Measurements from ENCODE around the gene SLCO2A1.

Gene SLCO2A1

DNA sequence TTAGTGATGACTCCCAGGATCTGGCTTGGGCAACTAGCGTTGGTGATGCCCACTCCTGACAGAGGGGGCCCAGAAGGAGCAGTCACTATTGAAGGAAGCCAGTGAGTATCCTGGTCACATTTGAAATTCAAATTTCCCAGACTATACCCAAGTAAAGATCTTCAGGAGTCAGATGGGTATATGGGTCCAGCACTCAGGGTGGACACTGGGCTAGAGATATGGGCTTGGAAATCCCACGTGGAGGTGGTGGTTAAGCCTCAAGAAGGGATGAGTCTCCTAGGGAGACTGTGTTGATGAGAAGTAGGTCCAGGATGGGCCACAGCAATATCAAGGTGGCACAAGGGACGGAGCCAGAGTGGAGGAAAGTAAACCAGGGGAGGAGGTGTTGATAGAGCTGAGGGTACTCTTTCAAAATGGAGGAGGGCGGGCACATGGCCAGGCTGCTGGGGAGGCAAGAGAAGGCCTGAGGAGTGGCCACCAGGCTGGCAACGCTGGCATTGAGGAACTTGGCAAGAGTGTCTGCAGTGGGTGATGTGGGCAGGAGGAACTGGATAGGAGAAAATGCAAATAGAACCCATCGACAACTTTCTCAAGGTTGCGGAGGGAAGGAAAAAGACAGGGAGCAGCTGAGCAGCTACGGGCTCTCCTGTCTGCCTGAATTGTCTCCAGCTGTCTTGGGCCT, 3.7 kb upstream of the SLCO2A1 start:
- DNase-seq, result no peak

DNA sequence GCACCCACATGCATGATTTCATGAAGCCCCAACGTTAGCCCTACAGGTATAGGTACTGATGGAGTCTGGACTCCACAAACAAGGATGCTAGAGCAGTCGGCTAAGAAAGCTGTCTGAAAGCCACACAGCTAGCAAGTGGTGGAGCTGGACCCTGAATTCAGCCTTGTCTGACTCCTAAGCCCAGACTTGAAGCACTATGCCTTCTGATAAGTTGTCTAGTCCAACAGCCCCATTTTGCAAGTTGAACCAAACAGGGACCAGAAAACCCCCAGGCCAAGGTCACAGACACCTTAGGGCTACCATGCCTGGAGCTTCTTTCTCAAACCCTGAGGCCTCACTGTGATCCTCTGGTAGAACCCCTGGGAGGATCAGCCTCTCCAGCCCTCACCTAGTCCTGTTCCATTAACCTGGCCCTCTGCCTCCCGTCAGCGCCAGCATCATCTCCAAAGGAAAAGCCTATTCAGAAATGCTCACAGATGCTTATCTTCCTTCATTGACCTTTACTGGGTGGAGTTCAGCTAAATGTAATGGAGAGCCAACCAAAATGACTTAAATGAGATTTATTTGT, 1.7 kb upstream of the SLCO2A1 start:
- DNase-seq, result no peak

DNA sequence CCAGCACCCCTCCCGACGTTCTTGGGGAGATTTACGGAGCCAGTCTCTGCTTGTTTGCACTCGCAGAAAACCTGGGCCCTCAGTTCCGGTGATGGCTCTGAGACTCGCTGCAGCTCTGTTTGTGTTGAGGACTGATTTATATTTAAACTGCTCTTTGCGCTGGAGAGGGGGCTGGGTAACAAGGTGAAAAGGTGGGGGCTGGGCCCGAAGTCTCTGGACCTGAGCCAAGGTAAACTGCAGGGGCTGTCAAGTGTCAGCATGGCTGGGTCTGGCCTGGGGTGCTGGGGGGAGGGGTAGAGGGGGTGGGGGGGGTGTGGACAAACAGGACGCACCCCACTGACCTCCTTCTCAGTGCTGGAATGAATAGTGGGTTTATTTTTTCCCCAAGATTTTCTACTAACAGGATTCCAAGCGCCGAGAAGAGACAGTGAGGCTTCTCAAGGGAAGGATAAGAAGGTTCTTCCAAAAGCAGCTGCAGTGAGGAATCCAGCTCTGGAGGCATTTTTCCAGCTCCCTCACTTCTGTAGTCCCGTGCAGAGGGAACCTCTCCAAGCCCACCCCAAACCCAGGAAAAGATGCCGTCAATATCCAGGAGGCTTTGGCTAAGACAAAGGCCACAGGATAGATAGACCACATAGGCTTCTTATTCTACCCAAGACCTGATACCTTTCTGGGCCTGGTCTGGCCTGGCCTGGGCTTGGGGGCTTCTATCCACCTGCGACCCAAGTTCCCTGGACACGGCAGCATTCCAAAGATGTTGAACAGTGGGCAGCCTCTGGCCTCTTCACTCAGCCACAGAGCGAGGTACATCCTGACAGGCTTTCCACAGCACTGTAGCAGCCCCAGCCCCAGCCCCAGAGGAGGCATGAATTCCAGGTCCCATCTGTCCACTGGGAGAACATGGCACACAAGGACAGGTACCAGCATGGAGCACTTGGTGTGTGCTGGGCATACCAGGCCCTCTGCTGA, 938 bp upstream of the SLCO2A1 start:
- peak in 1 of 2 experiments; percentile 11 for DNase-seq

DNA sequence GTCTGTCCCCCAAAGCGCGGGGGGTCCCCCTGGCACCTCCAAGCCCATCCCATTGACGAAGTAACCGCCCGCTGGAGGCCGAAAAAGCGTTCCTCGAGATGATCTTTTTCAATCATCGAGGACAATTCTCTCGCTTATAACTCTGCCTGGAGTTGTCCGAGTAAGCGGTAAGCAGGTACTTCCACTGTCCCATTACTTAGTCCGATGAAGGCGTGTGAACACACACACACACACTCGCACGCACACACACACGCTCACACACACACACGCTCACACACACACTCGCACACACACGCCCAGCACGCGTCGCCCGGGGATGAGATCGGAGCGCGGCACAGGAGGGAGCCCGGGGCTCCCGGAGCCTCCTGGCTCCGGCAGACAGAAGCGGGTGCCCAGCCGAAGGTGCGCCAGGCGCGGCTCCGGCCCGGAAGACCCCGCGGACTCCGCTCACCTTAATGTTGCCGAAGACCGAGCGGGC, 430 bp downstream of the SLCO2A1 start:
- DNase-seq, result peak; percentile 11 to 53

DNA sequence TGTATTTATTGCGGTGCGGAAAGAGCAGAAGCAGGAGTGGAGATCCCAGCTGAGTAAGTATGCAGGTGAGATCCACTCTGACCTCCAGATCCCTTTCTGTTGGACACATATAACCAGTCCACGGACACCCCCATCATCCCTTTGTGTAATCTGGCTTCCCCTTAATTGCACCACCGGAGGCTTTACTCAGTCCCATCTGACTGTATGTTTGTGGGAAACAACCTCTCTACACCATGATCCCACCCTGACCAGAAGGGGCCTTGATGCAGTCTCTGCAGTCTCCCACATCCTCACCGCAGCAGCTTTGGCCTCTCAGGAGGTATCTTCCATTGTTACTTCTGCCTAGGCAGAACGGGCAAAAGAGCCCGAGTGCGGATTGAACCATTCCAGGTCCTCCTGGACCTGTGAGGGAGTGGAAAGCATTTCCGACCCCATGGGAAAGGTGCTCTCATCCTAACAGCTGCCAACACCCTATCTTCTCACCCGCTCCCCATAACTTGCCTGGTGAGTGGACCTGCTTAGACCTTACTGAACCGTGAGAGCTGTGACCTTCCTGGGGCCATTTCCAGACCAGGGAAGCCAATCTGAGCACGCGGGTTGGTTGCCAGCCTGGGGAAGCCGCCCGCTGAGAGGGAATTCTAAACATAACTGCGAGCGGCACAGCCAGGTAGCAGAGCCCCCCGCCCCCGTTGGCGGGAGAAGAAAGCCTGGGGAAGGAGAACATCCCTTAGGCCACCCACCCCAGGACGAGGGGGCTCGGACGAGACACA, 1.1 kb downstream of the SLCO2A1 start:
- DNase-seq, result peak in 1 of 2 experiments; percentile 53

DNA sequence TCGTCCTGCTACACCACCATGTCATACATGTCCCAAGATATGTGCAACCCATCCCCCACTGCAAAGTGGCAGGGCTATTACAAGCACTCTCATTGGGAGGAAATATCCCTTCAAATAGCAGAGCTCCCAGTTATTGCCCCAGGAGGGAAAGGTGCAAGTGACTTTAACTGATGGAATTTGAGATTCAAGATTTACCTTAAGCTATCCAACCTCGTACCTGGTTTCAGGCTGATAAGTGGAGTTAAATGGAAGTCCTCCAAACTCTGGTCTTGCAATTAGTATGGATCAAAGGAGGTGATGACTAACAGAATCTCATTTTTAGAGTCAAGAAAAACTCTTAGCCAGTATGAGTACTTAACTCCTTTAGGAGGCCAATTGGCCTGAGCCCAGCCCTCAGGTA, 2.1 kb downstream of the SLCO2A1 start:
- DNase-seq, result no peak

DNA sequence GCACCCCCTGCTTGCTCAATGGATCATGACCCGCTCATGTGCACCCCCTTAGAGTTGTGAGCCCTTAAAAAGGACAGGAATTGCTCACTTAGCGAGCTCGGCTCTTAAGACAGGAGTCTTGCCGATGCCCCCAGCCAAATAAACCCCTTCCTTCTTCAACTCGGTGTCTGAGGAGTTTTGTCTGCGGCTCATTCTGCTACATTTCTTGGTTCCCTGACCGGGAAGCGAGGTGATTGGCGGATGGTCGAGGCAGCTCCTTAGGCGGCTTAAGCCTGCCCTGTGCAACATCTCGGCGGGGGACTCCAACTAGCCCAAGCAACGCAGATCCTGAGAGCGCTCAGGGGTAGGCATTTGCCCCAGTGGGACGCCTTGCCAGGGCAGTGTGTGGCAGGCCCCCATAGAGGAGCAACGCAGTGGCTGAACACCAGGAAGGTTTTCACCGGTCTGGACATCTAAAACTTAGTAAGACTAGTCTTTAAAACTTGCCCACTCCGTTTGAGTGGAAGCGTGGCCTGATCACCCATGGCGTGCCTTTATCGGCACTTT, 9.5 kb downstream of the SLCO2A1 start:
- no peak for DNase-seq

DNA sequence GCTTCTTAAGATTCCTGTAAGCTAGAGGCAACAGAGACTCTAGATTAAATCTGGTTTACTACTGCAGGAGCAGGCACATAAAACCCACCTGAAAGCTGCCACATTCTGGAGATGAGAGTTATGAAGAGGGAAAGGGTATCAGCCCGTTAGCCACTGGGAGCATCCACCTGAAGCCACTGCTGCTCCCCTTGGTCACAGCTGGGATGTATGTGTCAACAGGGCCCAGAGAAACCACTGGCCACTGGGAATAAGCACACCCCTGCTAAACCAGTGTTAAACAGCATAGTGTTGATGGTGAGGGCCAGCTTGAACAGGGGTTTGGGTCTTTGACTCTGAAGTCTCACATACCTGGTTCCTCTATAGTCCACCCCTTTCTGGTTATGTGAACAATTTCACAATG, 10.9 kb downstream of the SLCO2A1 start:
- DNase-seq, result no peak

DNA sequence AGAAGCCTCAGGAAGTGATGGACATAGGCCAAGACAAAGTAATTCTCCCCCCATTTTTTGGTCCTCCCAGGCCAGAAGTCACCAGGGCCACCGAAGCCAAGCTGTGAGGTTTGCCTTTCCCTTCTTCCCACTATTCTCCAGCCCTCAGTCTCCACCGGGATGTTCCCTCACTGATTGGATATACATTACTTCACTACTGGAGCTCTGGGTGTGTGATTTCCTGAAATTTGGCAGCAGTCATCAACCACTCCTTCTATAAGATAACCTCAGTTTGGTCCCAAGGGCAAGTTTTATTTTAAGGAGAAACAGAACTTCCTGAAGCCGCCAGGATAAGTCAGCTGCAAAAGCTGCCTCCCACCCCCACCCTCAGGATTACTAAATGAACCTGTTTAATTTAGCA, 11.3 kb downstream of the SLCO2A1 start:
- no peak for DNase-seq

DNA sequence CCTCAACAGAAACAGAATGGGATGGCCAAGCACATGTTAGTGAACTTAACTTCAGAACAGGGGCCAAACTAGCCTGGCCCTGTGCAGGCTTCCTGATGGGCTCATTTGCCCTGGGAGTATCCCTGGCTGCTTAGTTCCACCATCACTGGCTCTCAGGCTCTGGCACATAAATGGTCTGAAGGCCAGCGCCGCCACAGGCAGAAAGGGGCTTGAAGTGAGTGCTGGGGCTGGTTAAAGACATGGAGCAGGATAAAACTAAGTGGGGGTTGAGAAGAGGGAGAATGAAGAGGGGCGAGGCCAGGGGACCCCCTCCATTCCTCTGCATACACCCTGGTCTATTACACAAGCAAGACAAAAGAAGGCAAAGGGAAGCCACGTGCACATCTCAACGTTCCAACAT, 12.2 kb downstream of the SLCO2A1 start:
- DNase-seq, result no peak

DNA sequence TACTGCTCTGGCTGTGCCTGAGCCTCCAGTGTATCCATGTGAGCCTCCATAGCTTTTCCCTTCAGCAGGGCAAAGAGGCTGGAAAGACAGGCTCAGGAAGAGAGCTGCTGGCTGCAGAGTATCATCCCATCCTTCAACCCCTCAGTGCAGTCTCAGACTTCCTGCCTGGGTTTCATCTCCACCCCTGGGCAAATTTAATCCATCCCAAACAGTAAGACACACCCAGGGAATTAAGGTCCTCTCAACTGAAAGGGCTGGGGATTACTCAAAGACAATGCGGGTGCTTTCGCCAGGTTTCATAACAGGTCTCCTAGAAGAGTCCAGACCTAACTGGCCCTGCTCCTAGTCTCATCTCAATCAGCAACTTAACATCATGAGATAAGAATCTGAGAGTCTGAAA, 15.5 kb downstream of the SLCO2A1 start:
- DNase-seq, result no peak

DNA sequence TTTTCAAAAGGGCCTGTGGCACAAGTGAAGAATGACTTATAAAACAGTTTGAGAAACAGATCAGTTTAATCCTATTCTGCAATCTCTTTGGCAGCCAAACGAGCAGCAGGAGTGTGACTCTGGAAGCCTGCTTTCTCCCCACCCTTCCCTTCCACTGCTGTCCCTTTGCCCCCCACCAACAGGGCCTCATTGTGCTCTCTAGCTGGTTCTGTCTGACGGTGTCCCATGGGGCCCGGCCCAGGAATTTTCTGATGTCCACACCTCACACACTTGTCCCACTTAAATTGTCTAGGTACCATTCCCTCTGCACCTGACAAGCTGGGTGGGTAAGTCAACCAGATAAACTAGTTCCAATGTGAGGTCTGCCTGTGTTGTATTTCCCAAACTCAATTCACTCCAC, 16.4 kb downstream of the SLCO2A1 start:
- DNase-seq, result no peak

DNA sequence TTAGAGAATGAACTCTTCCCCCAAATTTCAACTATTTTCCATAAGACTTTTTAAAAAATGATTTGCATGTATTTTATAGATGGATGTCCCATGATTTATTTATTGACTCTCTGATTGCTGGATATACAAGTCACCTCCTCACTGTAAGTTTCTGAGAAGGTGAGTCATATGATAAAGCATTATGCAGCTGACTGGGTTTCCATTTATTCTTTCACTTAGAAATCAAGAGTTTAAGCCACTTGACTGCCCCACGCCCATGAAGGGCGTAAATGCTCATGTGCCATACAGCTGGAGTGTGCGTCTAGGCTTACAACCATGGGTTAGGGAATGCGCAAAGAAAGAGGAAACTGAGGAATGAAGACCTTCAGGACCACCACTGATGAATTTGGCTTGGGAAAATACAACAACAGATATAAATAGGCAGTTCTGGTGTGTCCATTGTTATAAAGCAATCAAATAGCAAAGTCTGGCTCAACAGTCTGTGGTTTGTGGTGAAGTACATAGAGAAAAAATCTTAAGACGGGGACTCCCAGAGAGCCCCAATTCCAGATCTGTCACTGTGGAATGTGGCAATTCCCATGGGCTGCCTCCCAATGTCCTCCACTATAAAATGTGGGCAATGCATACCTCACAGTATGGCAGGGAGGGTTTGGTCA, 20.3 kb downstream of the SLCO2A1 start:
- no peak for DNase-seq

DNA sequence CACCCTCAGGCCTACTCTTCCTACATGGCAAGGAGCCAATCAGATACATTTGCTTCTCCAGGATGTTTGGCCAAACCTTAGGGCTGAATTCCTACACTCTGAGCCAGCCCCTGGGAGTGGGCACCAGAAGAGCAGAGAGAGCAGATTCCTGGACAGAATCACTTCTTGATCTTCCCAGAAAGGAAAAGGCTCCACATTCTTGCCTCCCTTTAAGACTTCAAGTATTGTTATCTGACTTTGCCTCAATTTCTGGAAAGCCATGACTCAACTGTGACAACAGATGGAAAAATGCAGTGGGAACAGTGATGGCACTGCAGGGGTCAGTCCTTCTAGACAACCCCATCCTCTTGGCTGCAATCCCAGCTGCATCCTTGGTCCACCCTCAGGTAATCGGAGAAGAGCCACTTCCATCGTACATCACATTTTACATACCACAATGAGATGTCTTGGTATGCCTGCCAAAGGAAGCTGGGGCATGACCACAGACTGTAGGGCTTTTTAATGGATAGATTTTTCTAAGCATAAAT, 21.0 kb downstream of the SLCO2A1 start:
- DNase-seq, result no peak

DNA sequence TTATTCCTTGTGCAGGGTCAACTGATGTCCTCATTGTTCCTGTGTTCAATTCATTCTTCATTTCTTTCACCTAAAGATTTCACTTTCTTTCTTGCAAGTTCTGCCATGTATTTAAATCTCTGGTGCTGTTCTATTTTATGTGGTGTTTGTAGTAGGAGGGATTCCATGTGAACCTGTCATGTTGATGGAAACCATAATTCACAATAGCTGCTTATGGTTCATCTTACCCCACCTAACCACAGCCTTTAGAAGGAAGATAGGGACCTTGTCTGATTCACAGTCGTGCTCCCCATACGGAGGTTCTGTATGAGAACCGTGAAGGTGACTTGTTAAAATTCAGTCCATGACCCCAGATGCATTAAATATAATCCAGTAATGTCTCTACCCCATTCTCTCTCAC, 21.9 kb downstream of the SLCO2A1 start:
- no peak for DNase-seq

DNA sequence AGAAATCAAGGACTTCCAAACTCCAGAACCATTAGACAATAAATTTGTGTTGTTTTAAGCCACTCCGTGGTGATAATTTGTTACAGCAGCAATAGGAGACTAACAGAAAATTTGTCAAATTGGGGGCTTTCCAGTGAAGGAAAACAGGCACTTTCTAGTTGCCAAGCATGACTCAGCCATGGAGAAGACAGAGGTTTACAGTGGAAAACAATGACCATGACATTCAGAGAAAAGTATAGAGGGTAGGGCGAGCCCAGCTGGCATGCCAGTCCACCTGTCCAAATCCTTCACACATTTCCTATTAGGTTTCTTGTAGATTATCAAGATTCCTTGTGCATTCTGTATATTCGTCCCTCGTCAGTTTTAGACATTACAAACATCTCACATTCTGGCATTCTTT, 24.9 kb downstream of the SLCO2A1 start:
- DNase-seq, result no peak

DNA sequence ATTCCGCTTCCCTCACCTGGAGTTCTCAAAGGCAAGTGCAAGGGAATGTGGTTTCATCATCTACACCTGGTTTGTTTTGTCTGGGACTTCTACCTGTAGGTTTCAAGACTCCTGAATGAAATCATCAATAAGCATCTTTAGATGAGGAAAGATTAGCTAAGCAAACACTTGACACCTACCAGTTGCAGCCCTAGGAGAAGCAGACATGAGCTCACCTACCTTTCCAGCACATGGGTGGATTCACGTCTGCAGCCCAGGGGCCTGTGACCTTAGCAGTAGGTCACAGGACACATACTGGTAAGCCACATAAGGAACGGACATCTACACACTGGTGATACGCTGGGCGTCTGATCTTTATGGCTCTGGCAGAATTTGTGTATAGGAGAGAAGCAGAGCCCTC, 26.7 kb downstream of the SLCO2A1 start:
- no peak for DNase-seq

DNA sequence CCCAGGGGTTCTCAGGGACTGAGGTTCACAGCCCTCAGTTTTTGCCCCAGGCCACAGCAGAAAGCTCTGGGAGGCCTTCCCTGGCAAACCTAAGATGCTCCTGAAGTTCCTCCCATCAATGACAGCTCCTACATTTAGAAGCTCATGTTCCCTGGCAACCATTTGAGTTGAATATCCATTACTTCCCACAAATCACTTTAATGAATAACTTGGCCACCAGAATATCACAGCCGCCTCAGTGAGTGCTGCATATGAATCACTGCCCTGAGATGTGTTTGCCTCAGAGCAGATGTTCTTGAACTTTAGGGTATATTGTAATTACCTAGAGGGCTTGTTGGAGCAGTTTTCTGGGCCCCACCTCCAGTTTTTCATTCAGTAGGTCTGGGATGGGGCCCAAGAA, 27.4 kb downstream of the SLCO2A1 start:
- DNase-seq, result no peak

DNA sequence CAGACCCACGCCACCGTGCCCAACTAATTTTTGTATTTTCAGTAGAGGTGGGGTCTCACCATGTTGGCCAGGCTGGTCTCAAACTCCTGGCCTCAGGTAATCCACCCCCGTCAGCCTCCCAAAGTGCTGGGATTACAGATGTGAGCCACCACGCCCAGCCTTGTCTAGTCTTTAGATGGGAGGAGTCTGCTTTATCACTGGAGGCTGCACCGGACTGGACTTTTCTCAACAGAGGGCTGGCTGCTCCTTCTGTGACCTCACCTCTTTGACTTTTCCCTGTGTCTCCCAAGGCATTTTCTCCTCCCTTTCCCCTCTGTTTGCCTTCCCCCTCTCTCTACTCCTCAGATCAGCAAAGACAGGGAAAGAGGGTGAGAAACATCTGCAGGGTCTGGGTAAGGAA, 28.5 kb downstream of the SLCO2A1 start:
- no peak for DNase-seq

DNA sequence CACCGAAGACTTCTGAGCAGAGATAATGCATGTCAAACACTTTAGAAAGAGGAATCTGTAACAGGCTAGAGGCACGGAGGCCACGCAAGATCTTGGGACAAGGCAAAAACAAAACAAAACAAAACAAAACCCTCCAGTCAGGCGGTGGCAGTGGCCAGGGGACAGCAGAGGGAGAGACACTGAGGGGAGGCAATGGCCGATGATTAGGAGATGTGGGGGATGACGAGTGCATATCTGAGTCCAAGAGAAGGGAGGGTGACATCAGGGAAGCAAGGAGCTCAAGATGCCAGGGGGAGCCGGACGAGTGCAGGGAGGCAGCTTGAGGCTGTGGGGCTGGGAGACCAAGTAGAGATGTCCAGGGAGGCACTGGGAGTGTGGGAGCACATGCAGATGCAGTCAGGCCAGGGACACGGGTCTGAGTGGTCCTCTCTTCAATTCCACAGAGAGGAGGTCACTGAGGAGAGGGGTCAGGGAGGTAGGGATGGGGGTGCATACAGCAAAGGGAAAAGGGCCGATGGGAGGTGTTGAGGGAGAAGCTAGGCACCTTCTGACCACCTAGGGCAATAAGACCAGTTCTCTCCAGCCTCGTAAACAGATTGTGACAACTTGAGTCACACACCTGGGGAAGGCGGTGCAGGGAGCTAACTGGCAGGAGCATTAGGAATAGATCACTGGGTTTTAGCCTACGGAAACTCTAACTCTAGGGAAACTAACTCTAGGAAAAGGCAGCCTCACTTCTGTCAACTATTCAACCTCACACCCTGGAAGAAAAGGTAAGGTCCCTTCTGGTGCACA, 29.6 kb downstream of the SLCO2A1 start:
- no peak for DNase-seq

DNA sequence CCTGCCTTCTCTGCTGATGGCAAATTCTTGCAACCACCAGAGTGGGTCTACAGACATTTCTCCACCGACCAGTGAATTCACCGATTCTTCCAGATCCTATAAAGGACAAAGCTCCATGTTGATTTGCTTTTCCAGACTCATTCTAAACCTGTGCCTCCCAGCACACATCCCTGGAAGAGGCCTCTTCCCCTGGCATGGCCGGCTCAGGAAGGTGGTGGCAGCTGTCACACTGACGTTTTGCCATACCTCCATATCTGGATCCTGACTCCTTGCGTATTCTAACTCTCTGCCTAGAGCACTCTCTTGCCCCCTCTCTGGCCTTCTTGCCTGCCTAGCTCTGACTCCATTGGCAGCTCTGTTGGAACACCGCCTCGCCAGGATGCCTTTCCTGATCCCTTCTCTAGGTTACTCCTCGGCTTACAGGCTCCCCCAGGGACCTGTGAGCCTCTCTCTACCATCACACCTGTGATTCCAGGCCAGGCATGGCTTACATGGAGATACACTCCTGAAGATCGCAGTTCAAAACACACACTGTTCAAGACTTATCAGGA, 31.0 kb downstream of the SLCO2A1 start:
- no peak for DNase-seq

Data from NCI-H524 (cell line).